Tibial artery (tissue), 4 donors: Measurements from ENCODE around the gene RFXAP.

Experiments used
- DNase-seq, 2 donors: peaks; one replicate each; pipeline ENCODE4 v3.0.0-alpha.2; 2019
- H3K27ac ChIP-seq, 2 donors: fragments of 200-600 bp; sonication (generic) in 1 of 2; 1 replicate in 1 of 2; 2 replicates in 1 of 2; pipeline ENCODE4 v1.5.1; 2018 to 2019; ENCODE audit warnings: mild to moderate bottlenecking in 1 of 2
- H3K27me3 ChIP-seq, 2 donors: fragments of 200-600 bp; sonication (generic) in 1 of 2; one replicate each; pipeline versions ENCODE4 v1.5.1 to v1.6.0; 2016 to 2019
- H3K36me3 ChIP-seq, 3 donors: fragments of 200-600 bp; sonication (generic) in 2 of 3; one replicate each; pipeline ENCODE4 v1.5.1; 2016 to 2019; ENCODE audit warnings: mild to moderate bottlenecking in 2 of 3
- H3K4me1 ChIP-seq, 4 donors: fragments of 200-600 bp; sonication (generic) in 2 of 4; 1 replicate in 3 of 4; 2 replicates in 1 of 4; pipeline ENCODE4 v1.5.1; 2016 to 2019
- H3K4me3 ChIP-seq, 2 donors: fragments of 200-600 bp; sonication (generic) in 1 of 2; 1 replicate in 1 of 2; 2 replicates in 1 of 2; pipeline ENCODE4 v1.5.1; 2018 to 2019; ENCODE audit warnings: mild to moderate bottlenecking in 2 of 2
- H3K9me3 ChIP-seq, 3 donors: fragments of 200-600 bp; sonication (generic) in 1 of 3; one replicate each; pipeline ENCODE4 v1.5.1; 2016 to 2019
- intact Hi-C: fragments of 100-400 bp; cut with DNase I; formaldehyde crosslinking; loops from one replicate; pipeline ENCODE4 v1.15.0; 2023; ENCODE audit warnings: low total_unique reads
- TF ChIP-seq, protein P1 (sequence below), 2 experiments: fragments of 200-600 bp in 1 of 2; fragments of 450-650 bp in 1 of 2; IDR thresholded peaks; one replicate each; pipeline ENCODE4 v1.5.1; 2017 to 2019; ENCODE audit warnings: antibody characterized with exemption in 2 of 2, mild to moderate bottlenecking in 1 of 2, moderate library complexity in 1 of 2

The RFXAP gene

DNA sequence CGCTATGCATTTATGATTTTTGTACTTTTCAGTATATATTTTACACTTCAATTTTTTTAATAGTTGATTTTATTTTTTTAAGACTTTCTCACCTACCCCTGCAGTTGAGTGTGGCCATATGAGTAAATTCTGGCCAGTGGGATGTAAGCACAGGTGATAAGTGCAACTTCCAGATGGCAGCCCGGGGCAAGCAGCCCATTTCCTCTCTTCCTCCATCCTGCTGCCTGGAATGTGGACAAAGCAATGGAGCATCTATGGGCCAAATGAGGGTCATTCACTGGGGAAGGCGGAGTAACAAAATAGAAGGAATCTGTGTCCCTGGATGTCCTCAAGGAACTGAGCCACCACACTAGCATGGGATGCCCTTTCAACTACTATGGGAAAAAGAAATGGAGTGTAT lies 12.3 kb downstream of the RFXAP start:
- TF ChIP-seq, protein P1, sequence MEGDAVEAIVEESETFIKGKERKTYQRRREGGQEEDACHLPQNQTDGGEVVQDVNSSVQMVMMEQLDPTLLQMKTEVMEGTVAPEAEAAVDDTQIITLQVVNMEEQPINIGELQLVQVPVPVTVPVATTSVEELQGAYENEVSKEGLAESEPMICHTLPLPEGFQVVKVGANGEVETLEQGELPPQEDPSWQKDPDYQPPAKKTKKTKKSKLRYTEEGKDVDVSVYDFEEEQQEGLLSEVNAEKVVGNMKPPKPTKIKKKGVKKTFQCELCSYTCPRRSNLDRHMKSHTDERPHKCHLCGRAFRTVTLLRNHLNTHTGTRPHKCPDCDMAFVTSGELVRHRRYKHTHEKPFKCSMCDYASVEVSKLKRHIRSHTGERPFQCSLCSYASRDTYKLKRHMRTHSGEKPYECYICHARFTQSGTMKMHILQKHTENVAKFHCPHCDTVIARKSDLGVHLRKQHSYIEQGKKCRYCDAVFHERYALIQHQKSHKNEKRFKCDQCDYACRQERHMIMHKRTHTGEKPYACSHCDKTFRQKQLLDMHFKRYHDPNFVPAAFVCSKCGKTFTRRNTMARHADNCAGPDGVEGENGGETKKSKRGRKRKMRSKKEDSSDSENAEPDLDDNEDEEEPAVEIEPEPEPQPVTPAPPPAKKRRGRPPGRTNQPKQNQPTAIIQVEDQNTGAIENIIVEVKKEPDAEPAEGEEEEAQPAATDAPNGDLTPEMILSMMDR (IDR thresholded peaks at IDR 0.05): no peak
- Histone ChIP-seq H3K27me3 (no peaks in the 10 kb centered on the region), H3K9me3 (no peaks in the 10 kb centered on the region), H3K4me1 (no peaks in the 10 kb centered on the region), H3K27ac (no peak overlapping the region), H3K36me3 (peaks cover 9 to 25% (median 16%) of the 10 kb centered on the region in 3 donors), H3K4me3 (no peak overlapping the region)
- intact Hi-C loops: no loop called here
- no peak for DNase-seq

DNA sequence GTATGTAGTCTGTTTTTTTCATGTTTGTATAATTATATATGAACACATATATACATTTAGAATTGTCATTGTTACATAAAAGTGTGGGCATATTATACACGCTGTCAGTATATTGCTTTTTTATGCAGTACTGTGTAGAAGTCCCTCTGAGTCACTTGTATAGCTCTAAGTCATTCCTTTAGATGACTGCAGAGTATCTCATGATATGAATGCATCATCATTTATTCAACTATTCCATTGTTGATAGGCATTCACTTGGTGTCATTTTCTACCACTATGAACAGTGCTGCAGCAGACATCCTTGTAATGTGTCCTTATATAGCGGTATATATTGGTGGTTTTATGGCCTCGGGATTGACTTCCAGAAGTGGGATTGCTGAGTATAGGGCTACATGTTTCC lies 15.3 kb downstream of the RFXAP start:
- Histone ChIP-seq H3K27me3 (no peaks in the 10 kb centered on the region), H3K9me3 (no peaks in the 10 kb centered on the region), H3K27ac (no peak overlapping the region), H3K4me1 (no peaks in the 10 kb centered on the region), H3K4me3 (no peak overlapping the region), H3K36me3 (peaks cover 0 to 9% (median 0%) of the 10 kb centered on the region in 3 donors)
- TF ChIP-seq, protein P1 (IDR thresholded peaks at IDR 0.05): no peak
- intact Hi-C loops: no loop called here
- no peak for DNase-seq

DNA sequence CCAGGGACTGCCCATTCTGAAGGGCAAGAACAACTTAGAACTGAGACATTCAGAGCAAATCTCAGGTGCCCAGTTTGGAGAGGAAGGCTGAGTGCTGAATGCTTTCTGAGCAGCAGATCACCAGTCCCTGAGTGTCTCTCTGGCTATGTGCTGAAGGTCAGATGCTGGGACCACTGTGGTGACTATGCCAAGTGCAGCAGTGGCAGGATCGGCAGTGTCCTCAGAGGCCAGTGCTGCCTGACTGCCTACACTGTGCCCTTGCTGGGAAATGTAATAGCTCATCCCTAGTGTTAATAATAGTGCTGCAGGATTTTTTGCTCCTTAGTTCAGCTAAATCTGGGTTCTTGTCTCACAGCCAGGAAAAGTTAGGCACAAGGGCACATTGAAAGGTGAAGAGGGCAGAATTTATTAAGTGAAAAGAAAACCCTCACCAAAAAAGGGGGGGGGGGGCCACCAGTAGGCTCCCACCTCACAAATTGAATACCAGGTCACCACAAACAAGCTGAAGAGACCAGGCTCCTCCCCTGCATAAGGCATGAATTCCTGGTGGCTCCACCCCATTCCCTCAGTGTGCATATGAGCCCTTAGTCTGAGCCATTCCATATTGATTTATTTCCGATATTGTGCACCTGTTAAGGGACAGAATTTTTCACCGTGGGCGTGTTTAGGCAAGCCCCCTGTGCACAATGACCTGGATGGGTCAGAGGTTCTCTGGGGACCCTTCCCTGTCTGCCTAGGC lies 18.5 kb downstream of the RFXAP start:
- no peak overlapping the region for H3K27ac ChIP-seq
- H3K36me3 ChIP-seq: peaks cover 0 to 4% (median 0%) of the 10 kb centered on the region in 3 donors
- no peaks in the 10 kb centered on the region for H3K27me3 ChIP-seq
- H3K4me1 ChIP-seq: no peaks in the 10 kb centered on the region
- TF ChIP-seq, protein P1 (IDR thresholded peaks at IDR 0.05): no peak
- intact Hi-C loops: no loop called here
- H3K4me3 ChIP-seq: no peak overlapping the region
- DNase-seq: no peak
- H3K9me3 ChIP-seq: no peaks in the 10 kb centered on the region

DNA sequence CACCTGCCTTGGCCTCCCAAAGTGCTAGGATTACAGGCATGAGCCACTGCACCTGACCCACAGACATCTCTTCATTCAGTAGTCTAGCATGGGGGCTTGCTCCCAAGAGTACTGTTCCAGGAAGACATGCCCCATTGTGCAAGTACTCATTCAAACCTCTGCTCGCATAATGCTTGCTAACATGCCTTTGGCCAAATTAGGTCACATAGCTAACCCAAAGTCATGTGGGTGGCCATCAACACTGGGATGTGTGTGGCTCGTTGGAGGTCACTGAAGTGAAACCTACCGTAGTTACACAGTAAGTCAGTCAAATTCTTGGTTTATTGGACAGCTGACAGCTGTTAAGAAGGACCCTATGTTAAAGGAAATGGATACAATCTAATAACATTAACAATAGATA lies 20.3 kb downstream of the RFXAP start:
- H3K9me3 ChIP-seq: no peaks in the 10 kb centered on the region
- H3K4me3 ChIP-seq: no peak overlapping the region
- H3K27ac ChIP-seq: no peak overlapping the region
- no peaks in the 10 kb centered on the region for H3K4me1 ChIP-seq
- intact Hi-C loops: no loop called here
- peaks cover 0 to 7% (median 4%) of the 10 kb centered on the region in 3 donors for H3K36me3 ChIP-seq
- no peak for DNase-seq
- TF ChIP-seq, protein P1 (IDR thresholded peaks at IDR 0.05): no peak
- H3K27me3 ChIP-seq: no peaks in the 10 kb centered on the region

DNA sequence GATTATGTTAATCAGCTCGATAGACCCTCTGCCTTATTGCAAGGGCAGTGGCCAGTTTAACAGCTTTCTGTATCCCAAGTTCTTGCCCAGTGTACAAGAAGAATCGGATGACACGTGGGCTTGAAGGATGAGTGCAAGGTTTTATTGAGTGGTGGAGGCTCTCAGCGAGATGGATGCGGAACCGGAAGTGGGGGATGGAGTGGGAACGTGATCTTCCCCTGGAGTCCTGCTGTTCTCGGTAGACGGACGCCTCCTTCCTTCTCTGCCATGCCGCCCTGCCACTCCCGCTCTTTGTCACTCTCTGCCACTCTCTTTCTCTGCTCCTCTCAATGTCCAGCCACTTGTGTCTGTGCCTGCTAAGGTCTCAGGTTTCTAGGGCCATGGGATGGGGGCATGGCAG lies 21.0 kb downstream of the RFXAP start:
- Histone ChIP-seq H3K4me3 (no peak overlapping the region), H3K27ac (no peak overlapping the region), H3K9me3 (no peaks in the 10 kb centered on the region), H3K27me3 (no peaks in the 10 kb centered on the region), H3K36me3 (peaks cover 0 to 7% (median 4%) of the 10 kb centered on the region in 3 donors), H3K4me1 (no peaks in the 10 kb centered on the region)
- no peak for DNase-seq
- TF ChIP-seq, protein P1 (IDR thresholded peaks at IDR 0.05): no peak
- intact Hi-C loops: no loop called here
